Brain microvascular endothelial cell (primary cell): ENCODE data around the gene ACAA1.
"Not testable (repeated sequence)": the region's sequence is repeated elsewhere in the genome, so short reads cannot be mapped to it uniquely, and the experiment has no call there.

Source experiments
- DNase-seq: peaks from one replicate; pipeline ENCODE4 v3.0.0-alpha.2; 2020
- H3K27ac ChIP-seq: fragments of 250-450 bp; sonication (Bioruptor Pico); 2 replicates; pipeline ENCODE4 v1.5.1; 2020; ENCODE audit warnings: mild to moderate bottlenecking, moderate library complexity
- H3K27me3 ChIP-seq: fragments of 250-450 bp; sonication (Bioruptor Pico); replicated peaks from 2 replicates; pipeline ENCODE4 v1.5.1; 2020; ENCODE audit warnings: mild to moderate bottlenecking
- H3K36me3 ChIP-seq: fragments of 250-450 bp; sonication (Bioruptor Pico); replicated peaks from 2 replicates; pipeline ENCODE4 v1.5.1; 2020; ENCODE audit warnings: mild to moderate bottlenecking
- H3K4me3 ChIP-seq: 2 replicates; pipeline ENCODE4 v1.5.1; 2011; ENCODE audit warnings: low read depth, mild to moderate bottlenecking, control low read depth, low read length, moderate library complexity
- in situ Hi-C: cut with HindIII; loops from 2 replicates; pipeline ENCODE4 v1.10.0; 2017; ENCODE audit warnings: low sequenced_read_pairs, low pct_ligation_motif_present
- TF ChIP-seq, protein P1 (sequence below): IDR thresholded peaks from 2 replicates; pipeline ENCODE4 v1.5.1; 2011; ENCODE audit warnings: low read depth, mild to moderate bottlenecking, moderate library complexity, low read length, control low read depth, inconsistent platforms; ENCODE audit errors: missing control alignments

Gene ACAA1

GRCh38 chr3:38094999-38095398 is 41.9 kb downstream of the ACAA1 start:
- TF ChIP-seq, protein P1, sequence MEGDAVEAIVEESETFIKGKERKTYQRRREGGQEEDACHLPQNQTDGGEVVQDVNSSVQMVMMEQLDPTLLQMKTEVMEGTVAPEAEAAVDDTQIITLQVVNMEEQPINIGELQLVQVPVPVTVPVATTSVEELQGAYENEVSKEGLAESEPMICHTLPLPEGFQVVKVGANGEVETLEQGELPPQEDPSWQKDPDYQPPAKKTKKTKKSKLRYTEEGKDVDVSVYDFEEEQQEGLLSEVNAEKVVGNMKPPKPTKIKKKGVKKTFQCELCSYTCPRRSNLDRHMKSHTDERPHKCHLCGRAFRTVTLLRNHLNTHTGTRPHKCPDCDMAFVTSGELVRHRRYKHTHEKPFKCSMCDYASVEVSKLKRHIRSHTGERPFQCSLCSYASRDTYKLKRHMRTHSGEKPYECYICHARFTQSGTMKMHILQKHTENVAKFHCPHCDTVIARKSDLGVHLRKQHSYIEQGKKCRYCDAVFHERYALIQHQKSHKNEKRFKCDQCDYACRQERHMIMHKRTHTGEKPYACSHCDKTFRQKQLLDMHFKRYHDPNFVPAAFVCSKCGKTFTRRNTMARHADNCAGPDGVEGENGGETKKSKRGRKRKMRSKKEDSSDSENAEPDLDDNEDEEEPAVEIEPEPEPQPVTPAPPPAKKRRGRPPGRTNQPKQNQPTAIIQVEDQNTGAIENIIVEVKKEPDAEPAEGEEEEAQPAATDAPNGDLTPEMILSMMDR, result no peak
- H3K4me3 ChIP-seq, result no peak overlapping the region
- in situ Hi-C loops, result no loop called here
- no peak for DNase-seq
- no peaks in the 10 kb centered on the region for H3K36me3 ChIP-seq
- peaks cover 1% of the 10 kb centered on the region for H3K27me3 ChIP-seq
- H3K27ac ChIP-seq, result no peak overlapping the region

DNA sequence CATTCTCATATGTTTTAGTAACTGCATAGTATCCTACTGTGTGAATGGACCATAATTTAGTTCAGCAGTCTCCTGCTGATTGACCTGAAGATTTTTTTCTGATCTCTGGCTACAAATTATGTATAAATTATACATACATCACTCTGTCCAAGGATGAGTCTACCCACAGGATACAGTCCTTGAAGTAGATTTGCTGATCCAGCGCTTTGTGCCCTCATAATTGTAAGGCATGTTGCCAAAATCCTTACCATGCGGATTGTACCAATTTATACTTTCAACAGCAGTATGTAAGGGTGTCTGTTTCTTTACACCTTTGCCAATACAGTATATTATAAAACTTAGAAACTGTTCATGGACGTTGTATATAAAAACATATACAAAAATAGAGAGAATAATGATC is 46.5 kb downstream of the ACAA1 start:
- H3K36me3 ChIP-seq, result no peaks in the 10 kb centered on the region
- no peaks in the 10 kb centered on the region for H3K27me3 ChIP-seq
- in situ Hi-C loops, result no loop called here
- no peak for DNase-seq
- no peak overlapping the region for H3K4me3 ChIP-seq
- TF ChIP-seq, protein P1, result no peak
- H3K27ac ChIP-seq, result no peak overlapping the region

DNA sequence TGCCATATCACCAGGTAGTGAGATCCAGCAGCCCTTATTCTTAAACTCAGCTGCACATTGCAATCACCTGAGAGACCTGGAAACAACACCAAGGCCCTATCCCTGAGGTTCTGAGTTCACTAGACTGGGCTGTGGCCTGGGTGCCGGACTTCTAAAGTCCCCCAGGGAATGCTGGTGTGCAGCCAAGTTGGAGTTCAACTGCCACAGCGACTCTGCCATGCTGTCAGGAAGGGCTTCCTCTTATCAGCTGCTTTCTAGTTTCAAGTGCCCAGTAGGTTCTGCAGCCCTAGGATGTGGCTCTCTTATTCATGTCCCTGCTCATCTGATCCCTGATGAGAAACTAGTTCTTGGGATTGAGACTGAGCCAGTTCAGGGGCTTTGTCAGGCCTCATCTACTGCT is 47.8 kb downstream of the ACAA1 start:
- Histone ChIP-seq H3K27me3 (no peaks in the 10 kb centered on the region), H3K27ac (no peak overlapping the region), H3K4me3 (no peak overlapping the region), H3K36me3 (no peaks in the 10 kb centered on the region)
- DNase-seq, result no peak
- in situ Hi-C loops, result no loop called here
- TF ChIP-seq, protein P1, result no peak

GRCh38 chr3:38088126-38089078 is 48.5 kb downstream of the ACAA1 start:
- no peaks in the 10 kb centered on the region for H3K27me3 ChIP-seq
- DNase-seq, result no peak
- in situ Hi-C loops, result no loop called here
- no peaks in the 10 kb centered on the region for H3K36me3 ChIP-seq
- H3K27ac ChIP-seq, result no peak overlapping the region
- H3K4me3 ChIP-seq, result no peak overlapping the region
- TF ChIP-seq, protein P1, result no peak

DNA sequence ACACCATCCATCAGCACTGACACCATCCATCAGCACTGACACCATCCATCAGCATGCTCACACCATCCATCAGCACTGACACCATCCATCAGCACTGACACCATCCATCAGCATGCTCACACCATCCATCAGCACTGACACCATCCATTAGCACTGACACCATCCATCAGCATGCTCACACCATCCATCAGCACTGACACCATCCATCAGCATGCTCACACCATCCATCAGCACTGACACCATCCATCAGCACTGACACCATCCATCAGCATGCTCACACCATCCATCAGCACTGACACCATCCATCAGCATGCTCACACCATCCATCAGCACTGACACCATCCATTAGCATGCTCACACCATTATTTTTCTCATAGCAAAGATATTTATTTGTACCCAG is 49.6 kb downstream of the ACAA1 start:
- DNase-seq, in situ Hi-C loops, H3K4me3 ChIP-seq, H3K27ac ChIP-seq, H3K27me3 ChIP-seq, H3K36me3 ChIP-seq: not testable (repeated sequence)

DNA sequence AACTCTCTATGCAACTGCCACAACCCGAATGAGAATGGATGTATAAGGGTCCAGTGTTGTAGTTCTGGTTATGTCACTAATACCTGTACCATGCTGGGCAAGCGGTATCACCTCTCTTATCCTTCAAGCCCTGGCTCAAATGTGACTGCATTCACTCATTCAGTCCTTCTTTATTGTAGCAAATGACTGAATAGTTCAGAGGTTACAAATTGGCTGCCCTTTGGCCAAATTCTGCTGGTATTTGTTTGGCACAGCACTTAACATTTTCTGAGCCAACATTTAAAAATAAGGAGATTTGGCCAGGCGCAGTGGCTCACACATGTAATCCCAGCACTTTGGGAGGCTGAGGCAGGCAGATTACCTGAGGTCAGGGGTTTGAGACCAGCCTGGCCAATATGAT is 50.4 kb downstream of the ACAA1 start:
- no peak overlapping the region for H3K4me3 ChIP-seq
- in situ Hi-C loops, result no loop called here
- no peaks in the 10 kb centered on the region for H3K27me3 ChIP-seq
- TF ChIP-seq, protein P1, result no peak
- no peak overlapping the region for H3K27ac ChIP-seq
- H3K36me3 ChIP-seq, result no peaks in the 10 kb centered on the region
- no peak for DNase-seq
